Adrenal gland (tissue), 12 donors: Measurements from ENCODE around the gene ASIC3. TPM values are rescaled to one million over a fixed set of nuclear protein-coding genes. Genes with fewer than 3 reads are reported as not detected.

Experiments used
- DNase-seq, 7 donors: peaks; one replicate each; pipeline ENCODE4 v3.0.0-alpha.2; 2019 to 2020
- H3K27ac ChIP-seq, 5 donors: fragments of 200-600 bp; sonication (generic) in 4 of 5; 1 replicate in 3 of 5; 2 replicates in 2 of 5; pipeline versions ENCODE4 v1.5.1 to v1.8.0; 2016 to 2020; ENCODE audit warnings: mild to moderate bottlenecking in 1 of 5
- H3K27me3 ChIP-seq: fragments of 200-600 bp; 2 replicates; pipeline ENCODE4 v1.8.0; 2021
- H3K36me3 ChIP-seq, 2 donors: fragments of 200-600 bp; replicated peaks in 1 of 2; 1 replicate in 1 of 2; 2 replicates in 1 of 2; pipeline versions ENCODE4 v1.5.1 to v1.8.0; 2018 to 2022
- H3K4me1 ChIP-seq, 2 donors: fragments of 200-600 bp; replicated peaks in 1 of 2; 1 replicate in 1 of 2; 2 replicates in 1 of 2; pipeline versions ENCODE4 v1.5.1 to v1.8.0; 2018 to 2021
- H3K4me3 ChIP-seq, 4 donors: fragments of 200-600 bp; sonication (generic) in 3 of 4; one replicate each; pipeline ENCODE4 v1.5.1; 2016 to 2018
- H3K9me3 ChIP-seq, 3 donors: fragments of 200-600 bp; sonication (generic) in 1 of 3; replicated peaks in 1 of 3; 1 replicate in 2 of 3; 2 replicates in 1 of 3; pipeline versions ENCODE4 v1.5.1 to v1.8.0; 2016 to 2021
- CTCF ChIP-seq, 6 experiments: fragments of 450-650 bp in 4 of 6; fragments of 200-600 bp in 2 of 6; sonication (generic) in 1 of 6; IDR thresholded peaks; 1 replicate in 5 of 6; 2 replicates in 1 of 6; pipeline versions ENCODE4 v1.5.1 to v1.8.0; 2016 to 2021; ENCODE audit warnings: antibody characterized with exemption in 6 of 6, mild to moderate bottlenecking in 2 of 6, moderate library complexity in 1 of 6
- POLR2A ChIP-seq, 2 donors: fragments of 450-650 bp; IDR thresholded peaks; one replicate each; pipeline ENCODE4 v1.6.1; 2017; ENCODE audit warnings: antibody characterized with exemption in 2 of 2, mild to moderate bottlenecking in 2 of 2, moderate library complexity in 1 of 2
- WGBS, 4 donors: extraction: QIAGEN DNeasy Blood & Tissue Kit in 2 of 4; methylation state at CpG; one replicate each; pipeline versions ENCODE4 v1.1.5 to v1.1.7; 2013 to 2017; 5-methylcytosine and 5-hydroxymethylcytosine counted together
- intact Hi-C, 2 donors: fragments of 100-400 bp; cut with DNase I; formaldehyde crosslinking; loops; one replicate each; pipeline versions ENCODE4 v1.14.1 to v1.15.0; 2022 to 2023
- polyA plus RNA-seq, 3 donors: library from polyadenylated mRNA; stranded (reverse); fragments of 200-250 nt in 2 of 3; fragments of 350-450 nt in 1 of 3; fragmentation: Illumina TruSeq in 1 of 3; extraction: RNeasy Lipid Tissue Mini Kit (QIAGEN cat#74804) in 1 of 3; gene quantifications; one replicate each; pipeline ENCODE4 v1.2.3, GENCODE V29; 2013 to 2014
- total RNA-seq, 9 donors: library from RNA; depleted of rRNA in 4 of 9; stranded (reverse); fragments of >200 nt in 4 of 9; fragments of 120-200 nt in 1 of 9; fragmentation: NEBNext Ultra II Directional in 1 of 9; extraction: Animal tissue kit (Norgen Biotek cat#: 25700) in 1 of 9; gene quantifications; one replicate each; pipeline versions ENCODE4 v1.1.0 to v1.2.4, GENCODE V29; 2013 to 2023
- donor health status: healthy with polysubstance abuse.
- donor health status: Bipolar disorder and iron deficiency.
- donor health status: DM: yes; HTN: yes; CAD: no.
- donor health status: DM: no; HTN: no; CAD: no.
- donor health status: DM: no; HTN: no; CAD: no.
- donor health status: DM: yes; HTN: yes; CAD: no.

Gene ASIC3
- total and polyA plus RNA-seq, 12 donors, result 0.24 to 32.7 (median 1.3) TPM; not detected in 1

GRCh38 chr7:151012031-151012692 is 36.2 kb upstream of the ASIC3 start:
- Histone ChIP-seq H3K27me3 (peaks cover 17% of the 10 kb centered on the region), H3K4me1 (no peaks in the 10 kb centered on the region), H3K36me3 (no peaks in the 10 kb centered on the region), H3K27ac (no peak overlapping the region), H3K9me3 (no peaks in the 10 kb centered on the region), H3K4me3 (no peak overlapping the region)
- no peak for TF ChIP-seq CTCF (IDR thresholded peaks at IDR 0.05)
- TF ChIP-seq POLR2A (IDR thresholded peaks at IDR 0.05), result no peak
- no peak for DNase-seq
- intact Hi-C loops, result no loop called here
- WGBS, 4 donors, result 67 to 72% (median 69%) methylated on average over 6 of the region's 6 CpGs

- TF ChIP-seq CTCF (IDR thresholded peaks at IDR 0.05), result peak in 4 of 6 experiments; percentile 28 to 42 (median 37)
- no peak for TF ChIP-seq POLR2A (IDR thresholded peaks at IDR 0.05)
Measured at GRCh38 chr7:151012911-151013347, 35.4 kb upstream of the ASIC3 start.

GRCh38 chr7:151013356-151013732 is 35.0 kb upstream of the ASIC3 start:
- H3K9me3 ChIP-seq, result no peaks in the 10 kb centered on the region
- peaks cover 21% of the 10 kb centered on the region for H3K27me3 ChIP-seq
- peaks cover 0 to 6% of the 10 kb centered on the region in 2 donors for H3K4me1 ChIP-seq
- DNase-seq, result no peak
- intact Hi-C loops, result no loop called here
- TF ChIP-seq CTCF (IDR thresholded peaks at IDR 0.05) (no peak), POLR2A (IDR thresholded peaks at IDR 0.05) (no peak)
- WGBS, 4 donors, result 17 to 40% (median 30%) methylated on average over 1 to 25 of the region's 26 CpGs; no CpG with 5 or more reads in 1 of the 4 donors
- no peaks in the 10 kb centered on the region for H3K36me3 ChIP-seq
- no peak overlapping the region for H3K27ac ChIP-seq
- peak overlapping the region in 1 of 4 donors; percentile 25 for H3K4me3 ChIP-seq

More at GRCh38 chr7:151012911-151013347, 35.4 kb upstream of the ASIC3 start:
- DNase-seq, result no peak
- no peaks in the 10 kb centered on the region for H3K9me3 ChIP-seq
- H3K4me1 ChIP-seq, result peaks cover 0 to 2% of the 10 kb centered on the region in 2 donors
- no peak overlapping the region for H3K4me3 ChIP-seq
- no peaks in the 10 kb centered on the region for H3K36me3 ChIP-seq
- intact Hi-C loops, result no loop called here
- H3K27me3 ChIP-seq, result peaks cover 20% of the 10 kb centered on the region
- H3K27ac ChIP-seq, result no peak overlapping the region
- 33 to 48% (median 36%) methylated on average over 10 to 23 of the region's 23 CpGs for WGBS, 4 donors

- Histone ChIP-seq H3K36me3 (no peaks in the 10 kb centered on the region), H3K9me3 (no peaks in the 10 kb centered on the region), H3K4me3 (peak overlapping the region in 1 of 4 donors; percentile 25), H3K27ac (no peak overlapping the region), H3K4me1 (peaks cover 2 to 9% of the 10 kb centered on the region in 2 donors), H3K27me3 (peaks cover 27% of the 10 kb centered on the region)
- intact Hi-C loops, result no loop called here
- TF ChIP-seq POLR2A (IDR thresholded peaks at IDR 0.05) (no peak), CTCF (IDR thresholded peaks at IDR 0.05) (no peak)
- peak; percentile 68 to 95 (median 72) for DNase-seq
- 24 to 55% (median 28%) methylated on average over 20 to 55 of the region's 55 CpGs for WGBS, 4 donors
Measured at GRCh38 chr7:151013733-151014497, 34.4 kb upstream of the ASIC3 start.
